M059J (cell line): ENCODE data around the gene APOB. TPM values are rescaled to one million over a fixed set of nuclear protein-coding genes. Genes with fewer than 3 reads are reported as not detected.

ENCODE experiments used
- total RNA-seq: library from RNA; depleted of rRNA; stranded (reverse); fragments of >200 nt; shearing (Covaris generic); gene quantifications from 2 replicates; pipeline ENCODE4 v1.2.3, GENCODE V29; 2014; rRNA removed

Gene APOB
- total RNA-seq, 1 experiment from 2014 or later, result not detected

Other genes with a start within 250 kb of the APOB start
- 16.6 and 18.5 TPM in 2 replicates for gene LDAH, start 221.0 kb downstream of the APOB start, total RNA-seq
- not detected in 2 replicates for gene TDRD15, start 79.9 kb upstream of the APOB start, total RNA-seq